ENCODE measurements around the gene TSPAN13.

Gene TSPAN13

DNA sequence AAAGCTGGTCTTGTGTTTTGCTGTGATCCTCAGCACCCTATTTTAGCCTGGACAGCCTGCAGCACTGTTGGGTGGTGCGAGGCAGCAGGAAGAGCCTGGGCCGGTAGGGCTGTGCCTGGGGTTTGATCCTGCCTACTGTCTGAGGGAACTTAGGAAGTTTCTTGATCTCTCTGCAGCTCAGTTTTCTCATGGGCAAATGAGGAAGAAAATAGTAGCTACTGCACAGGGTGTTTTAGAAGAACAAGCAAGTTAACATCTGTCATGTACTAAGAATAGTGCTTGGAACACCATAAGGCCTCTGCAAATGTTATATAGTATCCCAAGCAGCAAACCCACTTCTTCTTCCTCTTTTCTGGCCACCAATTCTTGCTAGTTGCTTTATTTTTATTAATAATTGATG is 63.3 kb downstream of the TSPAN13 start:
- DNase-seq, result no peak

GRCh38 chr7:16817536-16817935 is 64.0 kb downstream of the TSPAN13 start:
- peak; percentile 89 for DNase-seq

DNA sequence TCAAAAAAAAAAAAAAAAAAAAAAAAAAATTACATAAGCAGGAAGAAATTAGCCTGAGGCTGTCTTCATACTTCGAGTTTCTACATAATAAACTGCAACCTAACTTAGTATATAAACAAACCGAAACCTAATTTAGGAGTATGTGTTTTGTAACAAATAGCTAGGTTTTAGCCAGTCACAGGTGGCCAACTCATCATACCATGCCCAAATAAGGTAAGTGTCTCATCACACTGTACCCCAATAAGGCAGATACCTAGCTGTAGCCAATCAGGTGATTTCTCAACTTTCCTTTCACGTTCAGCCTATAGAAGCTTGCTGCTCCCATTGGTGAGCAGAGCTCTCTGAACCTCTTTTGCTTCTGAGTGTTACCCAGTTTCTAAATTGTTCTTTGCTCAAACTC is 65.2 kb downstream of the TSPAN13 start:
- DNase-seq, result no peak

- peak; percentile 79 for DNase-seq
Observed at GRCh38 chr7:16822029-16822428, 68.5 kb downstream of the TSPAN13 start.

DNA sequence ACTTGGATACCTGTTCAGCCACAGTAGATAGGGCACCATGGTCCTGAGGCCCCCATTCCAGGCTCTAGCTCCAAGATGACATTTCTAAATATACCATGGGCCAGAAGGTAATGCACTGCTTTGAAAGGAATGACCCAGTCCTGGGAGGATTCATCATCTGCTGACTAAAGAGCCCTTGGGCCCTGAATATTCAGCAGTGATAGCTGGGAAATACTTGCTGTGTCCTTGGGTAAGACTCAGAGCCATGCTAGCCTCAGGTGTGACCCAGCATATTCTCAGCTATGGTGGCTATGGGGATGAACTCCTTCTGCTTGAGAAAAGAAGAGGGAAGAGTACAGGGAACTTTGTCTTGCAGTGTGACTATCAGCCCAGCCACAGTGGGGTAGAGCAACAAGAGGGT is 72.5 kb downstream of the TSPAN13 start:
- DNase-seq, result no peak

- DNase-seq, result no peak
Observed at GRCh38 chr7:16833373-16833772, 79.8 kb downstream of the TSPAN13 start.

Data from DMS53 (cell line).